ENCODE data around the gene ZNF281. TPM values are rescaled to one million over a fixed set of nuclear protein-coding genes. Genes with fewer than 3 reads are reported as not detected.

Gene ZNF281
- total RNA-seq, 1 experiment from 2014 or later, result 47.7 TPM

DNA sequence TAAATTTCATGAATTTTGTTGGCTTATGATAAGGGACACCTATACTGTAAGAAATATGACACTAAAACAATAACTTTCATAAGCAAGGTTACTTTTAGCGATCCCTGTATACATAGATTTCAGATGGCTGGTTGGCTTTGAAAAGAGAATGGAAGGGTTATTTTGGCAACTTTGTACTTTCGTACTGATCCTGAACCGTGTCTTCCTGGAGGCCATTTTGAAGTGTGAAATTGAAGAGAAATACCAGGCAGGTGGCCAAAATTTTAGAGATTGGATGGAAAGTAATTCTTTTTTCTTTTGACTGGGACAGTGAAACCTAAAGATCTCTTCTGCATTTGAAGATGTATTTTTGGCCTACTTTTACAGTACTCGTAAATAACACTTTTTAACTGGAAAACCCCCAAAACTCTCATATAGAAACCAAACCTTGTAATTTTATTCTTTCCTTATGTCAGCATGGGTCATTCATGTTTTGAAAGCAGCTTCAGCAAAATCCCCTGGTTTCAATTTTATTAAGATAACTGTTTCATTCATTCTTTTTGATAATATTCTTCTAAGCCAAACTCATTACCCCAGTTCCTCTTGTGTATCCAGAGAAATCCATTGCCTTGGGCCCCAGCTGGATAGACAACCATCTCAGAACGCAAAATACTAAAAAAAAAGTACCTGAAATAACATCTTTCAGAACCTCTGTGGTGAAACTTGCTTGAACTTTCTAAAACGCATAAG is 38.4 kb upstream of the ZNF281 start:
- POLR2A ChIA-PET, result no interaction called here
- no peak for TF ChIP-seq ESRRA (CRISPR knock-in tag; IDR thresholded peaks at IDR 0.05; ENCODE audit: borderline replicate concordance)
- TF ChIP-seq, protein P1, sequence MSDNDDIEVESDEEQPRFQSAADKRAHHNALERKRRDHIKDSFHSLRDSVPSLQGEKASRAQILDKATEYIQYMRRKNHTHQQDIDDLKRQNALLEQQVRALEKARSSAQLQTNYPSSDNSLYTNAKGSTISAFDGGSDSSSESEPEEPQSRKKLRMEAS (CRISPR knock-in tag; IDR thresholded peaks at IDR 0.05), result no peak
- no peak for TF ChIP-seq NFATC4 (CRISPR knock-in tag; IDR thresholded peaks at IDR 0.05)
- TF ChIP-seq ELF4 (CRISPR knock-in tag; IDR thresholded peaks at IDR 0.05; ENCODE audit: low read depth), result no peak
- no peak for TF ChIP-seq ZNF396 (CRISPR knock-in tag; IDR thresholded peaks at IDR 0.05; ENCODE audit: borderline replicate concordance)
- no peak for TF ChIP-seq SMAD3 (CRISPR knock-in tag; IDR thresholded peaks at IDR 0.05; ENCODE audit: borderline replicate concordance)
- TF ChIP-seq NFE2L1 (CRISPR knock-in tag; IDR thresholded peaks at IDR 0.05), result no peak
- TF ChIP-seq HMGA2 (CRISPR knock-in tag; IDR thresholded peaks at IDR 0.05), result no peak
- TF ChIP-seq, protein P2, sequence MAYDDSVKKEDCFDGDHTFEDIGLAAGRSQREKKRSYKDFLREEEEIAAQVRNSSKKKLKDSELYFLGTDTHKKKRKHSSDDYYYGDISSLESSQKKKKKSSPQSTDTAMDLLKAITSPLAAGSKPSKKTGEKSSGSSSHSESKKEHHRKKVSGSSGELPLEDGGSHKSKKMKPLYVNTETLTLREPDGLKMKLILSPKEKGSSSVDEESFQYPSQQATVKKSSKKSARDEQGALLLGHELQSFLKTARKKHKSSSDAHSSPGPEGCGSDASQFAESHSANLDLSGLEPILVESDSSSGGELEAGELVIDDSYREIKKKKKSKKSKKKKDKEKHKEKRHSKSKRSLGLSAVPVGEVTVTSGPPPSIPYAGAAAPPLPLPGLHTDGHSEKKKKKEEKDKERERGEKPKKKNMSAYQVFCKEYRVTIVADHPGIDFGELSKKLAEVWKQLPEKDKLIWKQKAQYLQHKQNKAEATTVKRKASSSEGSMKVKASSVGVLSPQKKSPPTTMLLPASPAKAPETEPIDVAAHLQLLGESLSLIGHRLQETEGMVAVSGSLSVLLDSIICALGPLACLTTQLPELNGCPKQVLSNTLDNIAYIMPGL (CRISPR knock-in tag; IDR thresholded peaks at IDR 0.05), result no peak
- TF ChIP-seq ZNF671 (CRISPR knock-in tag; IDR thresholded peaks at IDR 0.05), result no peak
- no peak for TF ChIP-seq CREM (CRISPR knock-in tag; IDR thresholded peaks at IDR 0.05)
- no peak for TF ChIP-seq ZNF263 (CRISPR knock-in tag; IDR thresholded peaks at IDR 0.05; ENCODE audit: low read depth)
- TF ChIP-seq, protein P3, sequence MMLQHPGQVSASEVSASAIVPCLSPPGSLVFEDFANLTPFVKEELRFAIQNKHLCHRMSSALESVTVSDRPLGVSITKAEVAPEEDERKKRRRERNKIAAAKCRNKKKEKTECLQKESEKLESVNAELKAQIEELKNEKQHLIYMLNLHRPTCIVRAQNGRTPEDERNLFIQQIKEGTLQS (CRISPR knock-in tag; conservative IDR thresholded peaks at IDR 0.05), result no peak
- TF ChIP-seq, protein P4, sequence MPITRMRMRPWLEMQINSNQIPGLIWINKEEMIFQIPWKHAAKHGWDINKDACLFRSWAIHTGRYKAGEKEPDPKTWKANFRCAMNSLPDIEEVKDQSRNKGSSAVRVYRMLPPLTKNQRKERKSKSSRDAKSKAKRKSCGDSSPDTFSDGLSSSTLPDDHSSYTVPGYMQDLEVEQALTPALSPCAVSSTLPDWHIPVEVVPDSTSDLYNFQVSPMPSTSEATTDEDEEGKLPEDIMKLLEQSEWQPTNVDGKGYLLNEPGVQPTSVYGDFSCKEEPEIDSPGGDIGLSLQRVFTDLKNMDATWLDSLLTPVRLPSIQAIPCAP (CRISPR knock-in tag; IDR thresholded peaks at IDR 0.05), result no peak
- TF ChIP-seq, protein P5, sequence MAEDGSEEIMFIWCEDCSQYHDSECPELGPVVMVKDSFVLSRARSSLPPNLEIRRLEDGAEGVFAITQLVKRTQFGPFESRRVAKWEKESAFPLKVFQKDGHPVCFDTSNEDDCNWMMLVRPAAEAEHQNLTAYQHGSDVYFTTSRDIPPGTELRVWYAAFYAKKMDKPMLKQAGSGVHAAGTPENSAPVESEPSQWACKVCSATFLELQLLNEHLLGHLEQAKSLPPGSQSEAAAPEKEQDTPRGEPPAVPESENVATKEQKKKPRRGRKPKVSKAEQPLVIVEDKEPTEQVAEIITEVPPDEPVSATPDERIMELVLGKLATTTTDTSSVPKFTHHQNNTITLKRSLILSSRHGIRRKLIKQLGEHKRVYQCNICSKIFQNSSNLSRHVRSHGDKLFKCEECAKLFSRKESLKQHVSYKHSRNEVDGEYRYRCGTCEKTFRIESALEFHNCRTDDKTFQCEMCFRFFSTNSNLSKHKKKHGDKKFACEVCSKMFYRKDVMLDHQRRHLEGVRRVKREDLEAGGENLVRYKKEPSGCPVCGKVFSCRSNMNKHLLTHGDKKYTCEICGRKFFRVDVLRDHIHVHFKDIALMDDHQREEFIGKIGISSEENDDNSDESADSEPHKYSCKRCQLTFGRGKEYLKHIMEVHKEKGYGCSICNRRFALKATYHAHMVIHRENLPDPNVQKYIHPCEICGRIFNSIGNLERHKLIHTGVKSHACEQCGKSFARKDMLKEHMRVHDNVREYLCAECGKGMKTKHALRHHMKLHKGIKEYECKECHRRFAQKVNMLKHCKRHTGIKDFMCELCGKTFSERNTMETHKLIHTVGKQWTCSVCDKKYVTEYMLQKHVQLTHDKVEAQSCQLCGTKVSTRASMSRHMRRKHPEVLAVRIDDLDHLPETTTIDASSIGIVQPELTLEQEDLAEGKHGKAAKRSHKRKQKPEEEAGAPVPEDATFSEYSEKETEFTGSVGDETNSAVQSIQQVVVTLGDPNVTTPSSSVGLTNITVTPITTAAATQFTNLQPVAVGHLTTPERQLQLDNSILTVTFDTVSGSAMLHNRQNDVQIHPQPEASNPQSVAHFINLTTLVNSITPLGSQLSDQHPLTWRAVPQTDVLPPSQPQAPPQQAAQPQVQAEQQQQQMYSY (CRISPR knock-in tag; IDR thresholded peaks at IDR 0.05), result no peak
- TF ChIP-seq, protein P6, sequence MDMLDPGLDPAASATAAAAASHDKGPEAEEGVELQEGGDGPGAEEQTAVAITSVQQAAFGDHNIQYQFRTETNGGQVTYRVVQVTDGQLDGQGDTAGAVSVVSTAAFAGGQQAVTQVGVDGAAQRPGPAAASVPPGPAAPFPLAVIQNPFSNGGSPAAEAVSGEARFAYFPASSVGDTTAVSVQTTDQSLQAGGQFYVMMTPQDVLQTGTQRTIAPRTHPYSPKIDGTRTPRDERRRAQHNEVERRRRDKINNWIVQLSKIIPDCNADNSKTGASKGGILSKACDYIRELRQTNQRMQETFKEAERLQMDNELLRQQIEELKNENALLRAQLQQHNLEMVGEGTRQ (CRISPR knock-in tag; IDR thresholded peaks at IDR 0.05), result no peak
- TF ChIP-seq, protein P7, sequence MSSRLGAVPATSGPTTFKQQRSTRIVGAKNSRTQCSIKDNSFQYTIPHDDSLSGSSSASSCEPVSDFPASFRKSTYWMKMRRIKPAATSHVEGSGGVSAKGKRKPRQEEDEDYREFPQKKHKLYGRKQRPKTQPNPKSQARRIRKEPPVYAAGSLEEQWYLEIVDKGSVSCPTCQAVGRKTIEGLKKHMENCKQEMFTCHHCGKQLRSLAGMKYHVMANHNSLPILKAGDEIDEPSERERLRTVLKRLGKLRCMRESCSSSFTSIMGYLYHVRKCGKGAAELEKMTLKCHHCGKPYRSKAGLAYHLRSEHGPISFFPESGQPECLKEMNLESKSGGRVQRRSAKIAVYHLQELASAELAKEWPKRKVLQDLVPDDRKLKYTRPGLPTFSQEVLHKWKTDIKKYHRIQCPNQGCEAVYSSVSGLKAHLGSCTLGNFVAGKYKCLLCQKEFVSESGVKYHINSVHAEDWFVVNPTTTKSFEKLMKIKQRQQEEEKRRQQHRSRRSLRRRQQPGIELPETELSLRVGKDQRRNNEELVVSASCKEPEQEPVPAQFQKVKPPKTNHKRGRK (CRISPR knock-in tag; IDR thresholded peaks at IDR 0.05; ENCODE audit: borderline replicate concordance), result no peak
- TF ChIP-seq FOXP1 (CRISPR knock-in tag; IDR thresholded peaks at IDR 0.05; ENCODE audit: borderline replicate concordance), result no peak
- no peak for TF ChIP-seq PRRX2 (CRISPR knock-in tag; IDR thresholded peaks at IDR 0.05)
- no peak for TF ChIP-seq NR3C1 (CRISPR knock-in tag; conservative IDR thresholded peaks at IDR 0.05; ENCODE audit: low read depth)
- H3K27ac Mint-ChIP-seq, result no peak overlapping the region
- peaks cover 12% of the 10 kb centered on the region for H3K4me1 Mint-ChIP-seq
- DNase-seq (ENCODE audit: low spot score) (no peak), ATAC-seq (no peak)
- H3K4me3 Mint-ChIP-seq, result no peak overlapping the region
- CTCF ChIA-PET, result no interaction called here
- H3K27me3 Mint-ChIP-seq (ENCODE audit: low read depth), result no peaks in the 10 kb centered on the region
- peaks cover 15% of the 10 kb centered on the region for H3K9me3 Mint-ChIP-seq
- peaks cover 29% of the 10 kb centered on the region for H3K36me3 Mint-ChIP-seq
